Daoy (cell line): ENCODE measurements around the gene RGS8. TPM values are rescaled to one million over a fixed set of nuclear protein-coding genes. Genes with fewer than 3 reads are reported as not detected.

ENCODE experiments used
- DNase-seq: peaks from one replicate; pipeline ENCODE4 v3.0.0-alpha.2; 2015; ENCODE audit warnings: low read depth
- total RNA-seq: library from RNA; depleted of rRNA; stranded (reverse); fragments of >200 nt; shearing (Covaris generic); gene quantifications from 2 replicates; pipeline ENCODE4 v1.2.3, GENCODE V29; 2014; rRNA removed

RGS8 gene
- total RNA-seq, 1 experiment from 2014 or later = not detected

DNA sequence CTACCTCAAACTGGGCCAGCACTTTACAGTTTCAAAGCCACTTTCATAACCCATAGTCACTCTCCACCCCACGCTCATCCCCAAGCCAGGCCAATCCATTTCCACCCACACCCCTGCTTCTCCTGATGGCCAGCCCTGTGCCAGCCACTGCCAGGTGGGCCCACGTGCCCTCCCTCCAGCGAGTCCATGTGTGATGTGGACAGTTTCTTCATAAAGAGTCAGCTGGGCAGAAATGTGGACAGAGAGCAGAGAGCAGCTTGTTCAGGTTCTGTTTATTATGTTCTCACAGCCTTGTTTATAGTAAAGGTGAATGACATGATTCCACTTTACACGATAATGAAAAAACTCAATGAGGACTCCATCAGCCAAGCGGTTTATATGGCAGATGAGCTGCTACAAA is 42.8 kb downstream of the RGS8 start:
- DNase-seq = no peak

DNA sequence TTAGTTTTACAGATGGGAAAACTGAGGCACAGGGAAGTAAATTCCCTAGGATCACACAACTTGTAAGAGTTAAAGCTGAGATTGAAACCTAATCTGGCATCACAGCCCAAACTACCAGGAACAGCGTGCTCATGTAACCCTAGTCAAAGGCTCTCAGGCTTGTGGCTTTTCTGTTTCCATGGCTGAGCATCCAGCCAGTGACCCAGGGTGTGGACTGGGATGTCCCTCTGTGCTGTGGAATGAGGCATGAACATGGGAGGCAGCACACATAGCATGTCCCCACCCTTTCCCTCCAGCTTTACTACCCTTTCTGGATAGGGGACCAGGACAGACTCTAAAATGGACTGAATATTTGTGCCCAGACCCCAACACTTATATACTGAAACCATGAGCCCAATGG is 45.1 kb downstream of the RGS8 start:
- no peak for DNase-seq

DNA sequence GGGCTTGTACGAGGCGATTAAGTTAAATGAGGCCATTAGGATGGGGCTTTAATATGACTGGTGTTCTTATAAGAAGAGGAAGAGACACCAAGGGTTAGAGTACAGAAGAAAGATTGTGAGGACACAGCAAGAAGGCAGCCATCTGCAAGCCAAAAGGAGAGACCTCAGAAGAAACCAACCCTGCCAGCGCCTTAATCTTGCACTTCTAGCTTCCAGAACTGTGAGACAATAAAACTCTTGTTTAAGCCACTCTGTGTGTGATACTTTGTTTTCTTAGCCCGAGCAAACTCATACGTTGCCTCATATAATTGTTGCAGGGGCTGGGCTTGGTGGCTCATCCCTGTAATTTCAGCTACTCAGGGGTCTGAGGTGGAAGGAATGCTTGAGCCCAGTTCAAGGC is 46.6 kb downstream of the RGS8 start:
- no peak for DNase-seq

DNA sequence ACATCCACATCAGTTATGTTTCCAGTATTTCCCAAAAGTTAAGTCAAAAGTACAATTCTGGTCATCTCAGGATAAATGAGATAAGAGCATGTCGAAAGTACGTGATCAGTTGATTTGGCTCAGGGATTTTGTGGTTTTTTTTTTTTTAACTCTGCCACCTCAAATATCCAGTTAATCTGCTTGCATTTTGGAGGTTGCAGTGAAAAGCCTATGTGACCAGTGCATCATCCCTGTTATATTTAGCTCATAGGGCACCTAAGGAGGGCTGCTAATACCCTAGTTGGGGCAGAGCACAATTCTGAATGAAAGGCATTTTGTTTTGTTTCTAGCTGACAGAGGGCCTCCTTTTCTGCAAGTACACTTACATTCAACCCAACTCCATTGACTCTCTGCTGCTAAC is 48.5 kb downstream of the RGS8 start:
- DNase-seq = no peak

Other genes with a start within 250 kb of the RGS8 start
- gene RGSL1, start 234.4 kb downstream of the RGS8 start, total RNA-seq = not detected in 2 replicates
- gene RNASEL, start 95.3 kb downstream of the RGS8 start, total RNA-seq = 5.6 and 6.5 TPM in 2 replicates
- gene RGS16, start 80.2 kb downstream of the RGS8 start, total RNA-seq = 0.91 and 1.6 TPM in 2 replicates
- 2.8 and 4.1 TPM in 2 replicates for gene NPL, start 105.2 kb upstream of the RGS8 start, total RNA-seq
- gene DHX9, start 154.8 kb upstream of the RGS8 start, total RNA-seq = 190 and 197 TPM in 2 replicates